ENCODE data around the gene RBPJ.

Gene RBPJ

DNA sequence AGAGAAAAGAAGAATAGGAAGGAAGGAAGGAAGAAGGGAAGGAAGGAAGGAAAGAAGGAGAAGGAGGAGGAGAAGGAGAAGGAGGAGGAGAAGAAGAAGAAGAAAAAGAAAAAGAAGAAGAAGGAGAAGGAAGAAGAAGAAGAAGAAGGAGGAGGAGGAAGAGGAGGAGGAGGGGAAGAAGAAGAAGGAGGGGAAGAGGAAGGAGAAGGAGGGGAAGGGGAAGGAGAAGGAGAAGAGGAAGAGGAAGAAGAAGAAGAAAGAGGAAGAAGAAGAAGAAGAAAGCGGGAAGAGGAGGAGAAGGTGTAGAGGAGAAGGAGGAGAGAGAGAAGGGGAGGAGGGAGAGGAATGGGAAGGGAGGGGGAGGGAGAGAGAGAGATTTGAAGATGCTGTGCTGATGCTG lies 146.9 kb downstream of the RBPJ start:
- Histone ChIP-seq H3K4me3 (ENCODE audit: low read depth, low read length) (no peak overlapping the region), H3K27me3 (replicated peaks) (no peaks in the 10 kb centered on the region), H3K27ac (no peak overlapping the region), H3K36me3 (replicated peaks) (no peaks in the 10 kb centered on the region)
- TF ChIP-seq, protein P1, sequence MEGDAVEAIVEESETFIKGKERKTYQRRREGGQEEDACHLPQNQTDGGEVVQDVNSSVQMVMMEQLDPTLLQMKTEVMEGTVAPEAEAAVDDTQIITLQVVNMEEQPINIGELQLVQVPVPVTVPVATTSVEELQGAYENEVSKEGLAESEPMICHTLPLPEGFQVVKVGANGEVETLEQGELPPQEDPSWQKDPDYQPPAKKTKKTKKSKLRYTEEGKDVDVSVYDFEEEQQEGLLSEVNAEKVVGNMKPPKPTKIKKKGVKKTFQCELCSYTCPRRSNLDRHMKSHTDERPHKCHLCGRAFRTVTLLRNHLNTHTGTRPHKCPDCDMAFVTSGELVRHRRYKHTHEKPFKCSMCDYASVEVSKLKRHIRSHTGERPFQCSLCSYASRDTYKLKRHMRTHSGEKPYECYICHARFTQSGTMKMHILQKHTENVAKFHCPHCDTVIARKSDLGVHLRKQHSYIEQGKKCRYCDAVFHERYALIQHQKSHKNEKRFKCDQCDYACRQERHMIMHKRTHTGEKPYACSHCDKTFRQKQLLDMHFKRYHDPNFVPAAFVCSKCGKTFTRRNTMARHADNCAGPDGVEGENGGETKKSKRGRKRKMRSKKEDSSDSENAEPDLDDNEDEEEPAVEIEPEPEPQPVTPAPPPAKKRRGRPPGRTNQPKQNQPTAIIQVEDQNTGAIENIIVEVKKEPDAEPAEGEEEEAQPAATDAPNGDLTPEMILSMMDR (IDR thresholded peaks at IDR 0.05; ENCODE audit: low read depth, low read length, missing control alignments), result no peak
- in situ Hi-C loops (cut with HindIII; ENCODE audit: low pct_ligation_motif_present, low sequenced_read_pairs), result loop anchor here (25.0 kb wide), 1 partner anchor 245 kb away; no protein-coding TSS in a partner anchor
- DNase-seq, result no peak

DNA sequence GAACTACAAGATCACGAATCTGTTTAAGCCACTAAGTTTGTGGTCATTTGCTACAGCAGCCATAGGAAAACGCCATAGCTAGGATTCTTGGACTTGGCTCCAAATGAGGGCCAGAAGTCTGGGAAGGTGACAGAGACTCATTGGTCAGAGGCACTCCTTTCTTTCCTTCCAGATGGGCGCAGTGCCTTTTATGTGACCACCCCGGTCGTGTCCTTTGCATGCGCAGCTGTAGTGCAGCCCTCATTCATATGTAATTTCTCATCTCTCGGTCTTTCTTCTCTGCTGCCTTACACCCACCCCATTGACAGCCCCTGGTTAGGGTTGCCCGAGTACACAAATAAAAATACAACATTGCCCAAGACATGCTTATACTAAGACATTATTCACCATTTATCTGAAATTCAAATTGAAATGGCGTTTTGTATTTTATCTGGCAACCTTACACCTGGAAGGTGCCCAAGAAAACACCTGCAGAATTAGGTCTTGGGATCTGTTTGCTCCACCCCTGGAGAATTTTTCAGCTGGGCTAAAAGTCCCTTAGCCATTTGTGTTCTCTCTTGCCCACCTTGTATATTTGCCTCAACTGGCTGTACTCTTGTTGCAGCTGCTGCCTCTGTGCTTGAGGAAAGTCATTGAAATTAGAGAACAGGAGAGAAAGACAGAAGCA lies 147.6 kb downstream of the RBPJ start:
- TF ChIP-seq, protein P1 (IDR thresholded peaks at IDR 0.05; ENCODE audit: low read depth, low read length, missing control alignments), result no peak
- no peak for DNase-seq
- Histone ChIP-seq H3K36me3 (replicated peaks) (no peaks in the 10 kb centered on the region), H3K4me3 (ENCODE audit: low read depth, low read length) (no peak overlapping the region), H3K27ac (no peak overlapping the region), H3K27me3 (replicated peaks) (no peaks in the 10 kb centered on the region)
- in situ Hi-C loops (cut with HindIII; ENCODE audit: low pct_ligation_motif_present, low sequenced_read_pairs), result loop anchor here (25.0 kb wide), 1 partner anchor 244 kb away; no protein-coding TSS in a partner anchor

DNA sequence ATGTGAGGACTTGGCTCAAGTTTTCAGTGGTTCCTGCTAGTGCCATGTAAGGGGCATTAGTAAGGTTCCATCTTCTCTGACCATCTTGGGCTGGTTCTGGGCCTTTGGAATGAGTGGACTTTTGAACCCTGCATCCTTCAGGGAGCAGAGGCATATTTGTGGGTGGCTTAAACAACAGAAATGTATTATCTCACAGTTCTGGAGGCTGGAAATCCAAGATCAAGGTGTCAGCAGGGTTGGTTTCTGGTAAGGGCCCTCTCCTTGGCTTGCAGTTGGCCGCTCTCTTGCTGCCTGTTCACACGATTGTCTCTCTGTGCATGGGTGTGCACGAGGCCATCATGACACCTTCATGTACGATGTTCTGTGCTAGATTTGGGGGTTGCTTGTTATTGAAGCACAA lies 148.2 kb downstream of the RBPJ start:
- Histone ChIP-seq H3K36me3 (replicated peaks) (no peaks in the 10 kb centered on the region), H3K27ac (no peak overlapping the region), H3K4me3 (ENCODE audit: low read depth, low read length) (no peak overlapping the region), H3K27me3 (replicated peaks) (no peaks in the 10 kb centered on the region)
- TF ChIP-seq, protein P1 (IDR thresholded peaks at IDR 0.05; ENCODE audit: low read depth, low read length, missing control alignments), result no peak
- DNase-seq, result no peak
- in situ Hi-C loops (cut with HindIII; ENCODE audit: low pct_ligation_motif_present, low sequenced_read_pairs), result loop anchor here (25.0 kb wide), 1 partner anchor 243 kb away; no protein-coding TSS in a partner anchor

DNA sequence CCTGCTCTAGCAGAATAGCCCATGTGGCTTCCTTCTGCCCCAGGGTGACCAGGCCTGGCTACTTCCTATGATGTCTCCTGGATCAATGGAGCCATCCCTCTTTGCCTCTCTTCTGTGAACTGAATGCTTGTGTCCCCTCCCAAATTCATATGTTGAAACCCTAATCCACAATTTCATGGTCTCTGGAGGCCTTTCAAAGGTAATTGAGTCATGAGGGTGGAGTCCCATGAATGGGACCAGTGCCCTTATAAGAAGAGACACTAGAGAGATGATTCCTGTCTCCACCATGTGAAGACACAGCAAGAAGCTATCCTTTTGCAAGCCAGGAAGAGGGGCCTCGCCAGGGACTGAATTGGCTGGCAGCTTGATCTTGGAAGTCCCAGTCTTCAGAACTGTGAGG lies 151.1 kb downstream of the RBPJ start:
- TF ChIP-seq, protein P1 (IDR thresholded peaks at IDR 0.05; ENCODE audit: low read depth, low read length, missing control alignments), result no peak
- H3K36me3 ChIP-seq (replicated peaks), result no peaks in the 10 kb centered on the region
- H3K27ac ChIP-seq, result no peak overlapping the region
- DNase-seq, result no peak
- in situ Hi-C loops (cut with HindIII; ENCODE audit: low pct_ligation_motif_present, low sequenced_read_pairs), result loop anchor here (25.0 kb wide), 1 partner anchor 240 kb away; no protein-coding TSS in a partner anchor
- no peaks in the 10 kb centered on the region for H3K27me3 ChIP-seq (replicated peaks)
- H3K4me3 ChIP-seq (ENCODE audit: low read depth, low read length), result no peak overlapping the region

DNA sequence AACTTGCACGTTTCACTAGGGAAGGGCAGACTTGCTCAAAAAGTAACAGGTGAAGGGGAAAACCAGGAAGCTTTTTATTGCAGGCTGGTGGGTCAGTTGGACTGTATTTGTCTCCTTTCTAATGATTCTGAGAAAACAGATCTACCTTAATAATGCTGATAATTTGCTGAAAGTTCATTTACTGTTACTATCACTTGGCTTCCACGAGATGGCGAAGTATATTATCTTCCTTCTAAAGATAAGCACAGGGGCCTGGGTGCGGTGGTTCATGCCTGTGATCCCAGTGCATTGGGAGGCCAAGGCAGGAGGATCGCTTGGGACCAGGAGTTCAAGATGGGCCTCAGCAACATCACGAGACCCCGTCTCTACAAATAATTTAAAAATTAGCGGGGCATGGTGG lies 153.1 kb downstream of the RBPJ start:
- Histone ChIP-seq H3K36me3 (replicated peaks) (no peaks in the 10 kb centered on the region), H3K4me3 (ENCODE audit: low read depth, low read length) (no peak overlapping the region), H3K27me3 (replicated peaks) (no peaks in the 10 kb centered on the region), H3K27ac (no peak overlapping the region)
- no peak for DNase-seq
- TF ChIP-seq, protein P1 (IDR thresholded peaks at IDR 0.05; ENCODE audit: low read depth, low read length, missing control alignments), result no peak
- in situ Hi-C loops (cut with HindIII; ENCODE audit: low pct_ligation_motif_present, low sequenced_read_pairs), result loop anchor here (25.0 kb wide), 1 partner anchor 238 kb away; no protein-coding TSS in a partner anchor

Measured in brain microvascular endothelial cell (primary cell).